CD4-positive, CD25-positive, alpha-beta regulatory T cell (primary cell): ENCODE results near the gene DDX1. TPM values are rescaled to one million over a fixed set of nuclear protein-coding genes. Genes with fewer than 3 reads are reported as not detected.

ENCODE experiments used
- ATAC-seq, 2 donors: fragments of 150-1000 bp; cut with Tn5 transposase; one replicate each; pipeline ENCODE4 v1.10.0; 2021; ENCODE audit warnings: low read depth in 2 of 2, moderate number of reproducible peaks in 2 of 2, moderate library complexity in 1 of 2
- DNase-seq, 3 donors: peaks; one replicate each; pipeline versions ENCODE4 v3.0.0 to v3.0.0-alpha.2; 2012 to 2022; ENCODE audit warnings: mixed read lengths in 1 of 3
- H3K27ac ChIP-seq: one replicate; pipeline ENCODE4 v1.7.0; 2013; ENCODE audit warnings: mild to moderate bottlenecking, low read length; ENCODE audit not compliant: insufficient read depth, poor library complexity, severe bottlenecking
- H3K27me3 ChIP-seq: one replicate; pipeline ENCODE4 v1.7.0; 2013; ENCODE audit warnings: low read length; ENCODE audit not compliant: control insufficient read depth, insufficient read depth
- H3K36me3 ChIP-seq: one replicate; pipeline ENCODE4 v1.7.0; 2013; ENCODE audit warnings: mild to moderate bottlenecking, low read length, moderate library complexity; ENCODE audit not compliant: control insufficient read depth, insufficient read depth
- H3K4me1 ChIP-seq: 2 replicates; pipeline ENCODE4 v1.7.0; 2013; ENCODE audit warnings: mild to moderate bottlenecking, low read length; ENCODE audit not compliant: insufficient read depth, control insufficient read depth, poor library complexity, severe bottlenecking
- H3K4me3 ChIP-seq: one replicate; pipeline ENCODE4 v1.7.0; 2013; ENCODE audit warnings: low read depth, mild to moderate bottlenecking, low read length, moderate library complexity
- H3K9me3 ChIP-seq, 2 experiments: 1 replicate in 1 of 2; 2 replicates in 1 of 2; pipeline ENCODE4 v1.7.0; 2013; ENCODE audit warnings: low read length in 2 of 2, mild to moderate bottlenecking in 1 of 2, moderate library complexity in 1 of 2; ENCODE audit not compliant: control insufficient read depth in 2 of 2
- H3K27ac Mint-ChIP-seq, 3 donors: one replicate each; pipeline ENCODE4 v1.8.0; 2020 to 2022; ENCODE audit warnings: mild to moderate bottlenecking in 3 of 3, mixed read lengths in 3 of 3, moderate library complexity in 2 of 3
- H3K27me3 Mint-ChIP-seq: one replicate; pipeline ENCODE4 v1.8.0; 2022; ENCODE audit warnings: mild to moderate bottlenecking, mixed read lengths
- H3K36me3 Mint-ChIP-seq: one replicate; pipeline ENCODE4 v1.8.0; 2020; ENCODE audit warnings: mixed read lengths
- H3K4me1 Mint-ChIP-seq, 4 donors: one replicate each; pipeline ENCODE4 v1.8.0; 2020 to 2022; ENCODE audit warnings: mixed read lengths in 4 of 4, mild to moderate bottlenecking in 1 of 4
- H3K4me3 Mint-ChIP-seq, 4 donors: one replicate each; pipeline ENCODE4 v1.8.0; 2020 to 2022; ENCODE audit warnings: mild to moderate bottlenecking in 4 of 4, mixed read lengths in 4 of 4, moderate library complexity in 3 of 4
- H3K9me3 Mint-ChIP-seq, 7 donors: one replicate each; pipeline ENCODE4 v1.8.0; 2020 to 2022; ENCODE audit warnings: mixed read lengths in 7 of 7, mild to moderate bottlenecking in 3 of 7, moderate library complexity in 2 of 7
- polyA plus RNA-seq, 4 donors: library from polyadenylated mRNA; unstranded; fragments of 300-500 nt; fragmentation: Illumina TruSeq; gene quantifications; one replicate each; pipeline ENCODE4 v1.2.3, GENCODE V29; 2021
- total RNA-seq: library from RNA; stranded (reverse); gene quantifications from one replicate; pipeline ENCODE4 v1.2.3, GENCODE V29; 2022

Gene DDX1
- total and polyA plus RNA-seq, 5 donors from 2014 or later = 34.2 to 48.6 (median 41.7) TPM

GRCh38 chr2:15624903-15625302, 33.2 kb downstream of the DDX1 start:
- Histone ChIP-seq H3K9me3 (peaks cover 0 to 4% of the 10 kb centered on the region in 2 experiments), H3K4me3 (no peak overlapping the region), H3K27me3 (no peaks in the 10 kb centered on the region), H3K36me3 (peaks cover 97% of the 10 kb centered on the region), H3K27ac (no peak overlapping the region), H3K4me1 (no peaks in the 10 kb centered on the region)
- Mint-ChIP-seq H3K4me1 (peaks cover 0 to 9% (median 1%) of the 10 kb centered on the region in 4 donors), H3K27ac (no peak overlapping the region), H3K27me3 (no peaks in the 10 kb centered on the region), H3K4me3 (no peak overlapping the region), H3K36me3 (peaks cover 44% of the 10 kb centered on the region), H3K9me3 (peaks cover 0 to 8% (median 0%) of the 10 kb centered on the region in 7 donors)
- no peak for ATAC-seq
- DNase-seq = no peak

- no peak overlapping the region for H3K27ac ChIP-seq
- Mint-ChIP-seq H3K4me1 (peaks cover 0 to 9% (median 1%) of the 10 kb centered on the region in 4 donors), H3K4me3 (no peak overlapping the region), H3K9me3 (peaks cover 0 to 8% (median 0%) of the 10 kb centered on the region in 7 donors), H3K27me3 (no peaks in the 10 kb centered on the region), H3K36me3 (peaks cover 50% of the 10 kb centered on the region), H3K27ac (no peak overlapping the region)
- H3K4me3 ChIP-seq = no peak overlapping the region
- ATAC-seq (no peak), DNase-seq (no peak)
- peaks cover 0 to 4% of the 10 kb centered on the region in 2 experiments for H3K9me3 ChIP-seq
- no peaks in the 10 kb centered on the region for H3K4me1 ChIP-seq
- H3K27me3 ChIP-seq = no peaks in the 10 kb centered on the region
- H3K36me3 ChIP-seq = peaks cover 97% of the 10 kb centered on the region
Measured at GRCh38 chr2:15625344-15626036, 33.8 kb downstream of the DDX1 start.

- no peak for DNase-seq
- H3K27ac Mint-ChIP-seq = peak overlapping the region in 1 of 3 donors; percentile 0
- H3K4me3 ChIP-seq = no peak overlapping the region
- H3K4me1 ChIP-seq = no peaks in the 10 kb centered on the region
- H3K36me3 ChIP-seq = peaks cover 98% of the 10 kb centered on the region
- no peak overlapping the region for H3K27ac ChIP-seq
- H3K36me3 Mint-ChIP-seq = peaks cover 52% of the 10 kb centered on the region
- H3K27me3 Mint-ChIP-seq = no peaks in the 10 kb centered on the region
- peaks cover 0 to 4% of the 10 kb centered on the region in 2 experiments for H3K9me3 ChIP-seq
- no peak for ATAC-seq
- peaks cover 0 to 9% (median 2%) of the 10 kb centered on the region in 4 donors for H3K4me1 Mint-ChIP-seq
- H3K4me3 Mint-ChIP-seq = no peak overlapping the region
- peaks cover 0 to 8% (median 0%) of the 10 kb centered on the region in 7 donors for H3K9me3 Mint-ChIP-seq
- no peaks in the 10 kb centered on the region for H3K27me3 ChIP-seq
Measured at GRCh38 chr2:15626126-15626525, 34.5 kb downstream of the DDX1 start.

GRCh38 chr2:15626967-15627366, 35.3 kb downstream of the DDX1 start:
- Histone ChIP-seq H3K9me3 (peaks cover 0 to 4% of the 10 kb centered on the region in 2 experiments), H3K36me3 (peaks cover 98% of the 10 kb centered on the region), H3K4me1 (no peaks in the 10 kb centered on the region), H3K4me3 (no peak overlapping the region), H3K27me3 (no peaks in the 10 kb centered on the region), H3K27ac (no peak overlapping the region)
- H3K9me3 Mint-ChIP-seq = peaks cover 0 to 8% (median 0%) of the 10 kb centered on the region in 7 donors
- H3K27ac Mint-ChIP-seq = no peak overlapping the region
- H3K36me3 Mint-ChIP-seq = peaks cover 60% of the 10 kb centered on the region
- H3K4me1 Mint-ChIP-seq = peaks cover 0 to 9% (median 2%) of the 10 kb centered on the region in 4 donors
- DNase-seq (no peak), ATAC-seq (no peak)
- no peaks in the 10 kb centered on the region for H3K27me3 Mint-ChIP-seq
- H3K4me3 Mint-ChIP-seq = no peak overlapping the region

GRCh38 chr2:15627817-15628684, 36.4 kb downstream of the DDX1 start:
- Histone ChIP-seq H3K9me3 (peaks cover 0 to 4% of the 10 kb centered on the region in 2 experiments), H3K4me1 (no peaks in the 10 kb centered on the region), H3K27ac (no peak overlapping the region), H3K36me3 (peaks cover 98% of the 10 kb centered on the region), H3K27me3 (no peaks in the 10 kb centered on the region), H3K4me3 (no peak overlapping the region)
- peaks cover 0 to 9% (median 1%) of the 10 kb centered on the region in 4 donors for H3K4me1 Mint-ChIP-seq
- no peak for DNase-seq
- H3K9me3 Mint-ChIP-seq = peaks cover 0 to 8% (median 0%) of the 10 kb centered on the region in 7 donors
- no peaks in the 10 kb centered on the region for H3K27me3 Mint-ChIP-seq
- H3K4me3 Mint-ChIP-seq = no peak overlapping the region
- no peak for ATAC-seq
- peaks cover 64% of the 10 kb centered on the region for H3K36me3 Mint-ChIP-seq
- H3K27ac Mint-ChIP-seq = no peak overlapping the region

- no peak overlapping the region for H3K4me3 ChIP-seq
- H3K27me3 ChIP-seq = no peaks in the 10 kb centered on the region
- no peak overlapping the region for H3K27ac ChIP-seq
- Mint-ChIP-seq H3K4me1 (peaks cover 0 to 7% (median 3%) of the 10 kb centered on the region in 4 donors), H3K27me3 (no peaks in the 10 kb centered on the region), H3K4me3 (no peak overlapping the region), H3K36me3 (peaks cover 56% of the 10 kb centered on the region), H3K9me3 (peaks cover 0 to 1% (median 0%) of the 10 kb centered on the region in 7 donors), H3K27ac (peak overlapping the region in 1 of 3 donors; percentile 84)
- no peak for ATAC-seq
- no peaks in the 10 kb centered on the region for H3K4me1 ChIP-seq
- H3K9me3 ChIP-seq = peaks cover 0 to 4% of the 10 kb centered on the region in 2 experiments
- no peak for DNase-seq
- H3K36me3 ChIP-seq = peaks cover 97% of the 10 kb centered on the region
Measured at GRCh38 chr2:15628899-15629855, 37.5 kb downstream of the DDX1 start.
